ENCODE data around the gene HNRNPLL. TPM values are rescaled to one million over a fixed set of nuclear protein-coding genes. Genes with fewer than 3 reads are reported as not detected.

HNRNPLL gene
- total and polyA plus RNA-seq, 2 experiments from 2014 or later: 42.5 to 53.4 TPM

DNA sequence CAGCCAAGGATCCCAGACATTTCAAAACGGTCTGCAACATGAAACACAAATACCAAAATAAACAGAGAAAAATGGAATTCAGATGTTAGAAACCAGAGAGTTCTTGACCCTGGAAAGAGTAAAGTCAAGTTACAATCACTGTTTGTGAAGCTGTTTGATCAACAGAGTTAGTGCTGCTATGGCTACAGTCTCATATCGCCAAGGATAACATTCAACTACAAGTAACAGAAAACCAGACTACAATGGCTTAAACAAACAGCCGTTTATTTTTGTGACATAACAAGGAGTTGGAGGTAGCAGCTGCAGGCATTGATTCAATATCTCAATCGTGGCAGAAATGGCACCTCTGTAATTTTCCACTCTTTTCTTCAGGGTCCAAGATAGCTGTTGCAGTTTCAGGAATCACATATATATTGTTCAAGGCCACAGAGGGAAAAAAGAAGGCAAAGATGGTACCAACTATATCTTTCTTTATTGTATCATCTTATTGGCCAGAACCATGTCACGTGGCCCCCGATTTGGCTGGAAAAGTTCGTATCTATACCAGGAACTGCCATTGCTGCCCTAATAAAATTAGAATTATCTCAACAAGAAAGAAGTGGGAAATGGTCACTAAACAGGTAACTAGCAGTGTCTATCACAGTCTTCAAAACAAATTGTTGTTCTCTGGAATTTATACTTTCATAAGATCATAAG lies 17.7 kb upstream of the HNRNPLL start:
- H3K27ac Mint-ChIP-seq: no peak overlapping the region
- no peaks in the 10 kb centered on the region for H3K9me3 Mint-ChIP-seq
- DNase-seq (ENCODE audit: low spot score): no peak
- no peak for TF ChIP-seq ETS1 (IDR thresholded peaks at IDR 0.05)
- no peak for TF ChIP-seq ZNF331 (CRISPR knock-in tag; IDR thresholded peaks at IDR 0.05; ENCODE audit: low read depth)
- TF ChIP-seq, protein P1, sequence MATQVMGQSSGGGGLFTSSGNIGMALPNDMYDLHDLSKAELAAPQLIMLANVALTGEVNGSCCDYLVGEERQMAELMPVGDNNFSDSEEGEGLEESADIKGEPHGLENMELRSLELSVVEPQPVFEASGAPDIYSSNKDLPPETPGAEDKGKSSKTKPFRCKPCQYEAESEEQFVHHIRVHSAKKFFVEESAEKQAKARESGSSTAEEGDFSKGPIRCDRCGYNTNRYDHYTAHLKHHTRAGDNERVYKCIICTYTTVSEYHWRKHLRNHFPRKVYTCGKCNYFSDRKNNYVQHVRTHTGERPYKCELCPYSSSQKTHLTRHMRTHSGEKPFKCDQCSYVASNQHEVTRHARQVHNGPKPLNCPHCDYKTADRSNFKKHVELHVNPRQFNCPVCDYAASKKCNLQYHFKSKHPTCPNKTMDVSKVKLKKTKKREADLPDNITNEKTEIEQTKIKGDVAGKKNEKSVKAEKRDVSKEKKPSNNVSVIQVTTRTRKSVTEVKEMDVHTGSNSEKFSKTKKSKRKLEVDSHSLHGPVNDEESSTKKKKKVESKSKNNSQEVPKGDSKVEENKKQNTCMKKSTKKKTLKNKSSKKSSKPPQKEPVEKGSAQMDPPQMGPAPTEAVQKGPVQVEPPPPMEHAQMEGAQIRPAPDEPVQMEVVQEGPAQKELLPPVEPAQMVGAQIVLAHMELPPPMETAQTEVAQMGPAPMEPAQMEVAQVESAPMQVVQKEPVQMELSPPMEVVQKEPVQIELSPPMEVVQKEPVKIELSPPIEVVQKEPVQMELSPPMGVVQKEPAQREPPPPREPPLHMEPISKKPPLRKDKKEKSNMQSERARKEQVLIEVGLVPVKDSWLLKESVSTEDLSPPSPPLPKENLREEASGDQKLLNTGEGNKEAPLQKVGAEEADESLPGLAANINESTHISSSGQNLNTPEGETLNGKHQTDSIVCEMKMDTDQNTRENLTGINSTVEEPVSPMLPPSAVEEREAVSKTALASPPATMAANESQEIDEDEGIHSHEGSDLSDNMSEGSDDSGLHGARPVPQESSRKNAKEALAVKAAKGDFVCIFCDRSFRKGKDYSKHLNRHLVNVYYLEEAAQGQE (IDR thresholded peaks at IDR 0.05; ENCODE audit: unreplicated experiment): no peak
- no peak for TF ChIP-seq CREB1 (CRISPR knock-in tag; IDR thresholded peaks at IDR 0.05; ENCODE audit: low read depth)
- Histone ChIP-seq H3K36me3 (ENCODE audit: insufficient read depth) (no peaks in the 10 kb centered on the region), H3K9me2 (ENCODE audit: insufficient read depth) (no peaks in the 10 kb centered on the region), H3K4me3 (no peak overlapping the region), H3K27me3 (ENCODE audit: insufficient read depth) (no peaks in the 10 kb centered on the region), H4K20me1 (replicated peaks; ENCODE audit: insufficient read depth) (no peaks in the 10 kb centered on the region), H3K27ac (ENCODE audit: low read depth) (no peak overlapping the region), H3K4me2 (no peak overlapping the region), H3F3A (replicated peaks; ENCODE audit: low read depth) (no peaks in the 10 kb centered on the region), H3K4me1 (ENCODE audit: insufficient read depth) (no peaks in the 10 kb centered on the region), H2AFZ (0 out of 2 replicates have a peak overlapping the region, but pooled peaks have one; percentile 77), H3K79me2 (replicated peaks; ENCODE audit: insufficient read depth) (no peaks in the 10 kb centered on the region)
- H3K36me3 Mint-ChIP-seq (ENCODE audit: low read depth): no peaks in the 10 kb centered on the region
- peaks cover 9% of the 10 kb centered on the region for H3K4me1 Mint-ChIP-seq
- no peaks in the 10 kb centered on the region for H3K27me3 Mint-ChIP-seq (ENCODE audit: insufficient read depth, low read depth, poor library complexity)
- no peak for ATAC-seq
- no peak overlapping the region for H3K4me3 Mint-ChIP-seq

- ATAC-seq: no peak
- H2AFZ ChIP-seq: peak overlapping the region; percentile 25; the same call in 1 of the 2 replicates
- no peaks in the 10 kb centered on the region; the same call in 1 of the 2 replicates for H3K9me2 ChIP-seq (ENCODE audit: insufficient read depth)
- no peak for DNase-seq (ENCODE audit: low spot score)
- no peaks in the 10 kb centered on the region for H3K36me3 ChIP-seq (ENCODE audit: insufficient read depth)
- Mint-ChIP-seq H3K4me3 (no peak overlapping the region), H3K4me1 (peaks cover 5% of the 10 kb centered on the region), H3K27me3 (ENCODE audit: insufficient read depth, low read depth, poor library complexity) (no peaks in the 10 kb centered on the region), H3K9me3 (no peaks in the 10 kb centered on the region), H3K36me3 (ENCODE audit: low read depth) (no peaks in the 10 kb centered on the region), H3K27ac (no peak overlapping the region)
- H3K79me2 ChIP-seq (replicated peaks; ENCODE audit: insufficient read depth): no peaks in the 10 kb centered on the region
- H3K4me2 ChIP-seq: no peak overlapping the region
- no peaks in the 10 kb centered on the region for H3F3A ChIP-seq (replicated peaks; ENCODE audit: low read depth)
- H3K27ac ChIP-seq (ENCODE audit: low read depth): no peak overlapping the region
- H4K20me1 ChIP-seq (replicated peaks; ENCODE audit: insufficient read depth): no peaks in the 10 kb centered on the region
- H3K27me3 ChIP-seq (ENCODE audit: insufficient read depth): no peaks in the 10 kb centered on the region
- no peak overlapping the region for H3K4me3 ChIP-seq
- H3K4me1 ChIP-seq (ENCODE audit: insufficient read depth): no peaks in the 10 kb centered on the region
- TF ChIP-seq, protein P2, sequence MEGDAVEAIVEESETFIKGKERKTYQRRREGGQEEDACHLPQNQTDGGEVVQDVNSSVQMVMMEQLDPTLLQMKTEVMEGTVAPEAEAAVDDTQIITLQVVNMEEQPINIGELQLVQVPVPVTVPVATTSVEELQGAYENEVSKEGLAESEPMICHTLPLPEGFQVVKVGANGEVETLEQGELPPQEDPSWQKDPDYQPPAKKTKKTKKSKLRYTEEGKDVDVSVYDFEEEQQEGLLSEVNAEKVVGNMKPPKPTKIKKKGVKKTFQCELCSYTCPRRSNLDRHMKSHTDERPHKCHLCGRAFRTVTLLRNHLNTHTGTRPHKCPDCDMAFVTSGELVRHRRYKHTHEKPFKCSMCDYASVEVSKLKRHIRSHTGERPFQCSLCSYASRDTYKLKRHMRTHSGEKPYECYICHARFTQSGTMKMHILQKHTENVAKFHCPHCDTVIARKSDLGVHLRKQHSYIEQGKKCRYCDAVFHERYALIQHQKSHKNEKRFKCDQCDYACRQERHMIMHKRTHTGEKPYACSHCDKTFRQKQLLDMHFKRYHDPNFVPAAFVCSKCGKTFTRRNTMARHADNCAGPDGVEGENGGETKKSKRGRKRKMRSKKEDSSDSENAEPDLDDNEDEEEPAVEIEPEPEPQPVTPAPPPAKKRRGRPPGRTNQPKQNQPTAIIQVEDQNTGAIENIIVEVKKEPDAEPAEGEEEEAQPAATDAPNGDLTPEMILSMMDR (conservative IDR thresholded peaks at IDR 0.05; ENCODE audit: low read depth in 2 of 2): no peak
- TF ChIP-seq STAT1 (IDR thresholded peaks at IDR 0.05; ENCODE audit: unreplicated experiment) (no peak), POLR2AphosphoS5 (IDR thresholded peaks at IDR 0.05; ENCODE audit: low read depth) (no peak)
- TF ChIP-seq, protein P1 (IDR thresholded peaks at IDR 0.05; ENCODE audit: unreplicated experiment): no peak
Measured at GRCh38 chr2:38619458-38620164, 16.9 kb upstream of the HNRNPLL start.
